ENCODE measurements around the gene GRIK5.

GRIK5 gene

DNA sequence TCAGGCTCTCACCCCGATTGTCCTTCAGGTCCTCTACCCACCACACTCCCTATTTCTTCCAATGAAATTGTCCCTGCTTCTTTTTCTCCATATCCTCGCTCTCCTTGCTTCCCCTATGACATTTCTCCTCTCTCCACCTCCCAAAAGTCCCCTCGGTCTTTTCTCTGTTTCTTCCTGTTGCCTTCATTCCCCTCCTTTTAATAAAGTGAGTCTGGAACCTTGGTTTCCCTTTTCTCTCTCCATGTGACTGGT is 5.3 kb upstream of the GRIK5 start:
- DNase-seq: no peak

DNA sequence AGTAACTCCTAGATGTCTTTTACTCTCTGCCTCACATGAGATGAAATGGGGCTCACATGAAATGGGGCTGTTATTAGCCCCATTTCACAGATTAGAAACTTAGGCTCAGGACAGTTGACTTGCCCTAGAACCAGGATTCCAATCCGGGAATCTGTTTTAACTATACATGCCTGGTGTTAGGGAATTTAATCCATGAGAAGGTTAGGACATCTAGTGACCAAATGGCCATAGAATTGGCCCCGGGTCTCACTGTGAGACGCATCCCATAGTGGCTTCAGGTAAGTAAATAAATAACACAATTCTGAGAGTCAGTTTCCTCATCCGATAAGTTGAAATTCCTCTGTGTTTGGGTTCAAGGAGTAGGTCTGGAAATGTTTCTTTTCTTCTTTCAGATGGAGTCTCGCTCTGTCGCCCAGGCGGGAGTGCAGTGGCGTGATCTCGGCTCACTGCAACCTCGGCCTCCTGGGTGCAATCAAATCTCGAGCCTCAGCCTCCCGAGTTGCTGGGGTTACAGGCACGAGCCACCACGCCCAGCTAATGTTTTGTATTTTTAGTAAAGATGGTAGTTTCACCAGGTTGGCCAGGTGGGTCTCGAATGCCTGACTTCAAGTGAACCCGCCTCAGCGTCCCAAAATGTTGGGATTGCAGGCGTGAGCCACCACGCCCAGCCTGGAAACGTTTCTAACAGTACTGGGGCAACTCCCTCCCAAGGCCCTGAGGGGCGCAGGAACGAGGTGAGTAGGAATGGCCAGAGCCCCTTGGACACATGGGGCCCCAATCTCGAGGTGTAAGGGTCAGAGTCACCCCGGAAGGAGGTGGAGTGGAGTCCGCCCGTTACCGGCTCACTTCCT is 4.7 kb upstream of the GRIK5 start:
- DNase-seq: no peak

DNA sequence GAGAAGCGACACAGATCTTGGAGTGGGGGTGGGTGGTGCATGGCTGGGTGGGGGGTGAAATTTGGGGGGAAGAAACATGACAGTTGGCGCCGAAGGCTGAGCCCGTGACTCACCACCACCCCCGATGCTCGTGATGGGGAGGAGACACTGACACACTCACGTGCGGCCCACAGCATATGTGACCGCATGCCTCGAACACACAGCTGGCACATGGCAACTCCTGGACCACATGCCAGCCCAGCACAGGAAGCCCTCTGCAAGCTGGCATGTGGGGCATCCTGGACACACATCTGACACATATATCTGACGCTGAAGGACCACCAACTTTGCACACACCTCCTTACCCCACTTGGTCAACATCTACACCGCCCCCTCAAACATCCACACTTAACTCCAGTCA is 1.2 kb upstream of the GRIK5 start:
- DNase-seq: no peak

DNA sequence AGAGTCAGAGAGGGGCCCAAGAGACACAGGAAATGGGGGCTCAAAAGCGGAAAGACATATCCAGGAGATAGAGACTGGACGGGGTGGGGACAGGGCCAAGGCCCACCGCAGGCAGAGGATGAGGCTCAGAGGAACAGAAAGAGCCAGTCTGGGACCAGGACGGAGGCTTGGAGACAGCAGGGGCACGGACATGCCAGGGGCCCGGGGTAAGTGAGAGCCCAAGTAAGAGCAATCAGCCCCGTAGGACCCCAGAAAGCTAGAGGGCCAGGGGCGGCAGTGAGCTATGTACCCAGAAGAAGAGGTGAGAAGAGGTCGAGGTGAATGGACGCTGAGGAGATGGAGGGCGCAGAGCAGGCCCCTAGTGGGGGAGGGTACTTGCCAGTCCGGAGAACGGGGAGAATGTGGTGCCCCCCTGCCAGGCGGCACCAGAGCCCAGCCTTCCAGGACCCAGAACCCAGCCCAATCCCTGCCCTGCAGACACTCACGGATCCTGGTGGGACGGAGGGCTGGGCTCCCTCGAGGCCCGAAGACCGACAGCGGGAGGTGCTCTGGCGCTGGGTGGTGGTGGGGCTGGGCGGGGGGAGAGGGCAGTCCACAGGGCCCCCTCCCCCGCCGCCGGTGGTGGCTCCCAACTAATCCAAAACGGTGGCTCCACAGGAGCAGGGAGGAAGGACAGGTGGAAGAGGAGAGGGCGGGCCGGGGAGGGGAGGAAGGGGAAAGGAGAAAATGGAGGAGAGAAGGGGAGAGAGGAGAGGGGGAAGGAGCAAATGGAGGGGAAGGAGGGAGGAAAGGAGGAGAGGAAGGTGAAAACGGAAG is 1.0 kb downstream of the GRIK5 start:
- no peak for DNase-seq

DNA sequence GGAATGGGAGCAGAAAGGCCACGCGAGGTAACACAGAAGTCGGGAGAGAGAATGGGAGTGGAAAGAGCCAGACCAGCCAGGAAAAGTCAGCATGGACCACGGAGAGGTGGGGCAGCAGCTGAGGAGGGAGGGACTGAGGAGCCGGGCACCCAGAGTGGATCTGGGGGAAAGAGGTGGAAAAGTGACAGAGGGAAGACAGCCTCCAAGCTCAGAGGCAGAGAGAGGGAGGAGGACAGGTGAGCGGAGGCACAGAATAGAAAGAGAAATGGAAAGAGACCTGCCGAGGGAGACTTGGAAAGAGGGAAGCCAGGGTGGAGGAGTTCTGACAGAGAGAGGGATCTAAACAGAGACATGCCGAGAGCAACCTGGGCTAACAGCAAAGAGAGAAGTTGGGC is 1.6 kb downstream of the GRIK5 start:
- no peak for DNase-seq

DNA sequence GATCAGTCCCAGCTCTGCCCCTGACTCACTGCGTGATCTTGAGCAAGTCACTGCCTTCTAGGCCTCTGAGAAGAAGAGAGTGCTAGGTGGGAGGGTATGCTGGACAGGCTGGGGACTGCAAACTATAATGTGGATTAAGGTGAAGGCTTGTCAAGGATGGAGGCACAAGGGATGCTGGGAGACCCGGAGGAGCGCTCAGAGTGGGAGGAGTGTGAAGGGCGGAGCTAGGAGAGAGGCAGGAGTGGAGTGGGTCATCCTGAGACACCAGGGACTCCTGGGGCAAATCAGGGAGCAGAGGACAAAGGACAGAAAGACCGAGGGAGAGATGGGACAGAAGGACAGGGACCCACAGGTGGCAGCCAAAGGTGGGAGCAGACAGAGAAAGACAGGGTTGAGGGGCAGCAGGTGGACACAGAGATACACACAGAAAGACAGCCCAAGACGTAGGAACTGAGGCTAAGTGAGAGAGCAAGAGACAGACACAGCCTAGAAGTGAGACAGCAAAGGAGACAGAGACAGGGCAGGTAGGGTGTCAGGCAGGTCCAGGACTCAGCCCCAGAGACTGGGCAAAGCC is 2.6 kb downstream of the GRIK5 start:
- DNase-seq: no peak

DNA sequence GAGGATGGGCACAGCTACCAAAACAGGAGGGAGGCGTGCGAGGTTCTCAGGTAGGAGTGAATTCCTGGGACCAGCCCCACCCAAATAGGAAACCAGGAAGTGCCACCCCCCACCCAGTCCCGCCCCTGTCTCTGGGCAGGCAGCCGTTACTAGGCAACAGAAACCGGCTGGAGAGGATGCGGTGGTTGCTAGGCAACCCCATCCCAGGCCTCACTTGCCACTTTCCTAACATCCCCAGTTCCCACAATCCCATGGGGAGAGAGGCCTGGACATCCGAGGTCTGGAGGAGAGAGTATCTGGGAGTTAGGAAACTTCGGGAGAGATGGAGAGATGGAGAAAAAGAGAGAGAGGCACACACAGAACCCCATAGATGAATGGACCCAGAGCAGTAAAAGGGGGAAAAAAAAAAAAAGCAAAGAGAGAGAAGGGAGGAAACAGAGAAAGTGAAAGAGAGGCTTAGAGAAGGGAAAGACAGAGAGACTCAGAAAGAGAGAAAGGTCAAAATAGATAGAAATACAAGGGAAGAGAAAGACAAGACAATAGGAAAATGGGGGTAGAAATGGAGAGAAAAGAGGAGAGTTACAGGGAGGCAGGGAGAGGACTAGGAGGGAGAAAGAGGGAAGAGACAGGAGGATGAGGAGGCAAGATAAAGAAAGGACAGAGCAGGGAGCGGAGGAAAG is 3.8 kb downstream of the GRIK5 start:
- no peak for DNase-seq

DNA sequence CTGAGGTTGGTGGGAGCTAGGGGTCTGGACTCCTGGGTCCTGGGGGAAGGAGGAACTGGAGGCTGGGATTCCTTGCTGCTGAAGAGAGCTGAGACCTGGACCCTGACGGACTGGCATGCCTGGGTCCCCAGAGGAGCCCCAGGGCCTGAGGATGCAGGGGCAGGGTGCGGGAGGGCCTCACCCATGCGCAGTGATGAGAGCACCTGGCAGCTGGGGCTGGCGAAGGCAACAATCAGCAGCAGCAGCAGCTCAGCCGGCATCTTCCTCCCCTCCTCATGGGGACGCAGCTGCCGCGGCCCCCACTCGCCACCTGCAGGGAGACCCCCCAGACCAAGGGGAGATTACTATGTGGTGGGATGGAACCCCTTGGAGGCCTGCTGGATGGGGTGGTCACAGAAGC is 4.5 kb downstream of the GRIK5 start:
- no peak for DNase-seq

DNA sequence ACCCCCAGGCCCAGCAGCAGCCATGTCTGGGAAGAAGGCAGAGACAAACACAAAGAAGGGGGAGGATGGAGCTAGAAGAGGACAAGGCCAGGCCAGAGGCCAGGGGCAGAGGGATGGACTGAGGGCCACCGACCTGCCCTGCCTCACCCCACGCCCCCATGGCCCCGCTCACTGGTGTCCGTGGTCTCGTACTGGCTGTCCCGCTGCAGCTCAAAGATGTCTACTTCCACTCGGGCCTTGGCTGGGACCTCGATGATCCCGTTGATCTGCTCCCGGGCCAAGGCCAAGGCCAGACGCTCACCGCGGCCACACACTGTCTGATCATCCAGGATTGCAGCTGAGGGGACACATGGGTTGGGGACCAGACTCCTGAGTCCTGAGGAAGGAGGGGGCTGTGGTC is 5.0 kb downstream of the GRIK5 start:
- no peak for DNase-seq

DNA sequence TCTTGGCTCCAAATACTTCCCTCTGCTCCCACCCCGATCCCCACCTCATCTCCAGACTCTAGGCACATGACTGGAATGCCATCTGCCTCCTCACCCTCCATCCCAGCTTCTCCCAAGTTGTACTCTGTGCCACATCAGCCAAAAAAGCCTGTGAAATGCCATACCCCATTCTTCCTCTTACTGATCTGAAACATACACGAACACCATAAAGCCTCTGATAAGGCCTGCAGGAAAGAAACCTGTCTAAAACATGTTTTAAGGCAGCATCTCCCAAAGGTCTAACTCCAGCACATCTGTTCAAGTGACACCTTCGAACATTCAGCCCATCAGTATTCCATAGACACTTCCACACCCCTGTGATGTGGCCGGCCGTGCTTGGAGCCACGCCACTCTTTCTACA is 5.6 kb downstream of the GRIK5 start:
- no peak for DNase-seq

DNA sequence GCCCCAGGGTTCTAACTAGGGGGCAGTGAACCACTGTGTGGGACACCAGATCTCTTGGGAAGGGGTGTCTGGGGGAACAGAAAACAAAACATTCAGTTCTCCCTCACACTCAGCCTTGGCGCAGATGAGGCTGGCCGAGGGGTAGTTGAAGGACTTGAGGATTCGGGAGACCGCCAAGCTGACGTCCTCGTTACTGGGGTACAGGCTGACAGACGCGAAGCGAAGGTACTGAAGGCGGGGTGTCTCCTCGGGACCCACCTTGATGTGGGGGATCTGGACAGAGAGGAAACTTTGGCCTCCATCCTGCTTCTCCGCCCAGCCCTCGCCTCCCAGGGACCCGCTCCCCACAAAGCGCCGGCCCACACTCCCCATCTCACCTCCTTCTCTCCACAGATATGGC is 7.6 kb downstream of the GRIK5 start:
- no peak for DNase-seq

DNA sequence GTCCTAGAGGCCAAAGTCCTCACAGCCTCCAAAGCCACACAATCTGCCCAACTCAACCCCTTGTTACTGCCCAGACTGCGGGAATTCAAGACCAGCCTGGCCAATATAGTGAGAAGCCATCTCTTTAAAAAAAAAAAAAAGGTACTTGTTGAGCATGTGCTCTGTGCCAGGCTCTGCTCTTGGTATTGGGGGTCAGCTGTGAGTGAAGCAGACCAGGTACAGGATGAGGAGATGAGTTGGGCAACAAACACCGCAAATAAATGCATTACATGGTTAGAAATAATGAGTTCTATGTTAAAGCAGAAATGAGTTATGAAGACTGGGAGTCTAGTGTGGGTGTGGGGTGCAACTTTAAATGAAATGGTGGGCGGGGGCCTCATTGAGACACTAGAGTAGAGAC is 9.9 kb downstream of the GRIK5 start:
- DNase-seq: no peak

DNA sequence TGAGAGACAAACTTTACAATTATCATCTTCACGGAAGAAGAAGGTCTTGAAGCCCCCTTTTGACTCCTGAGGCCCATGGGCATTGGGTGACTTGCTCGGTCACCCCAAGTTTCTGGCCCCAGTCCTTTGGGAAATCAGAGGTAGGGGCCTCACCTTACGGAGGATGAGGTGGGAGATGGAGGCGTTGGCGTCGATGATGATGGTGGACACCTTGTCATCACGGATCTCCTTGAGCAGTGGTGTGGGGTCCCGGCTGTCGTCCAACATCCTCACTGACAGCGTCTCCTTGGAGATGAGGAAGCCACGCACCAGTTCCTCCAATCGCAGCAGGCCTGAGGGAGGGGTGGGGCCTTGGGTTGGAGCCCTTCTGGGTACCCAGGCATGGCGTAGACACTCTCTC is 10.8 kb downstream of the GRIK5 start:
- DNase-seq: no peak

DNA sequence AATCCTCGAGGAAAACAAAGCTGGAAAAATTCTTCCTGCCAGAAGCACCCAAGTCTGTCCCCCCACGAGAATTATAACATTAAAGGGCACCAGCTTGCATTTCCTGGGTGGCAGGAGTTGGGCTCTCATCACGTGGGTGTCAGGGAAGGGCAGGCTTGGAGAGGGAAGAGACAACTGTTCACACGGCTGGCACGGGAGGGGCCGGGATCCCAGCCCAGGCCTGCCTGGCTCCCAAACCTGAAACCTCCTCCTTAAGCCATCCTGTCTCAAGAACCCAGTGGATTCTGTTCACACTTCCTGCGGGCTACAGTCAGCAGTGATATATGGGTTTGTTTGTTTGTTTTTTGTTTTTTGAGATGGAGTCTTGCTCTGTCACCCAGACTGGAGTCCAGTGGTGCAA is 12.2 kb downstream of the GRIK5 start:
- DNase-seq: no peak

DNA sequence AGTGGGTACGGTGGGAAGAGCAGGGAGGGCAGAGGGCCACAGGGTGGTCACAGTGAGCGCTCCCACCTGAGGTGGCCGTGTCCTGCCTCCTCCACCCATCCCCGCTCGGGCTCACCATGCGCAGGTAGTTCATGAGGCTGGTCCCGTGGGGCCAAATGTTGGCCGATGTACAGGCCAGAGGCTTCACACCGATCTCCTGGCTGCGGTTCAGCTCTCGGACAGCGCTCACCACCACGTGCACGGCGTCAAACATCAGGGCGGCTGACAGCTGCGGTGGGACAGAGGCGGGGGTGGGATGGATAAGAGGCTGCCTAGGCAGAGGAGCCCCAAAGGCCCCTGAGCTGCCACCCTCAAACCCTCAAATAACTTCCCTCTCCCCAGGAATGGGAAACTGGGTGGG is 15.8 kb downstream of the GRIK5 start:
- no peak for DNase-seq

DNA sequence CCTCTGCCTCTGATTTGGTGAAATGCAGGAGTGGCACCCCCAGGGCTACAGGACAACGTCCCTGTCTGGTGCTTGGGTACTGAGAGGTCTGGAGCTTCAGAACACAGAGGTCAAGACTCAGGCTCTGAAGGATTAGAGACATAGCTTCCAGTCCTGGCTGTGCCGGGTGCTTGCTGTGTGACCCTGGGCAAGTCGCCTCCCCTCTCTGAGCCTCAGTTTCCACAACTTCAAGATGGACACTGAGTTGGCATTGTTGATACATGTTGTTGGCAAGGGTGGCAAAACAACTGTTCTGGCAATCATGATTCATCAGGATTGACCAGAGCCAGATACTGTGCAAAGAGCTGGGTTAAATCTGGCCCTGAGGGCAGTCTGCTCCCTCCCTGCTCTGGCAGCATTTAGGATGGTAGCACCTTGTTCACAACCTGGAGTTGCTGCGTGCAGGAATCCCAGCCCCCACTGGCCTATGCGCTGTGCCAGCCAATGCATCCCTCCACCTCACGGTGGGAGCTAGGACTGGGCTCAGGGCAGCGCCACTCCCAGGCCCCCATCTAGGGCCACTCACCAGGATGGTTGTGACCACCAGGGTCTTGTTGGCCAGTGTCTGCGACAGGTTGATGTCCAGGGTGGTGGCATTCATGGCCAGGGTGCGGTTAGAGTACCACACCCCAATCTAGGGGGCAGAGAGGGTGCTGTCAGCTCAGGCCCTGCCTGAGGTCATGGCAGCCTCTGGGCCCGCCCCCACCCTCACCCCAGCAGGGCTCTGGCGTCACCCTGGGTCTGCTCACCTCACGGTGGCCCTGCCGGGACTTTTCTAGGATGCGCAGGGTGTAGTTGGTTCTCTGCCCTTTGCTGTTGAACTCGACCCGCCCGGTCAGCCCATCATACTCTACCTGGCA is 16.7 kb downstream of the GRIK5 start:
- DNase-seq: no peak

DNA sequence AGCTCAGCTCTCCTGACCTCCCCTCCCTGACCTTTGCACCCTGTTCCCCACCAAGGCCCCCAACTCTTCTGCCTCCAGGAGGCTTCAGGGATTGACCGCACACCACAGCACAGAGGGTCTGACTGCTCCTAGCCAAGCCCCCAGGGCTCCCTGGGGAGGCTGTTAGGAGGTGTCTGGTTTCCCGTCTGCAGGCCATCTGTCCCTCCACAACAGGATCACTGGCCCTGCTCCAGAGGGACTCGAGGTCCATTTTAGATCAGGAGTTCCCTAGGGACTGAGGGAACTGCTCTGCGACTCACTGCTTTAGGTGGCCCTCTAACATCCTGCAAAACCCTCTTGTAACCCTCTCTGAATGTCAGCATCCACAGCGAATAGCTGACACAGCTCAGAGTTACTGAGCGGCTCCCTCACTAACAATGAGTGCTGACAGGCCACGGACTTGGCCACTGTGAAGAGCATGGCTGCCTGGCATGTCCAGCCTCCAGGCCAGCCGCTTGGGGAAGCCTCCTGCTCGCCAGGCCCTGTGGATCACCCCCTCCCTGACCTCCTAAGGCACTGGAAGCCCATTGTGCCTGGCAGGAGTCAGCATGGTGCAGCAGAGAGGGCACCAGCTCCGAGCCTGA is 17.7 kb downstream of the GRIK5 start:
- no peak for DNase-seq

DNA sequence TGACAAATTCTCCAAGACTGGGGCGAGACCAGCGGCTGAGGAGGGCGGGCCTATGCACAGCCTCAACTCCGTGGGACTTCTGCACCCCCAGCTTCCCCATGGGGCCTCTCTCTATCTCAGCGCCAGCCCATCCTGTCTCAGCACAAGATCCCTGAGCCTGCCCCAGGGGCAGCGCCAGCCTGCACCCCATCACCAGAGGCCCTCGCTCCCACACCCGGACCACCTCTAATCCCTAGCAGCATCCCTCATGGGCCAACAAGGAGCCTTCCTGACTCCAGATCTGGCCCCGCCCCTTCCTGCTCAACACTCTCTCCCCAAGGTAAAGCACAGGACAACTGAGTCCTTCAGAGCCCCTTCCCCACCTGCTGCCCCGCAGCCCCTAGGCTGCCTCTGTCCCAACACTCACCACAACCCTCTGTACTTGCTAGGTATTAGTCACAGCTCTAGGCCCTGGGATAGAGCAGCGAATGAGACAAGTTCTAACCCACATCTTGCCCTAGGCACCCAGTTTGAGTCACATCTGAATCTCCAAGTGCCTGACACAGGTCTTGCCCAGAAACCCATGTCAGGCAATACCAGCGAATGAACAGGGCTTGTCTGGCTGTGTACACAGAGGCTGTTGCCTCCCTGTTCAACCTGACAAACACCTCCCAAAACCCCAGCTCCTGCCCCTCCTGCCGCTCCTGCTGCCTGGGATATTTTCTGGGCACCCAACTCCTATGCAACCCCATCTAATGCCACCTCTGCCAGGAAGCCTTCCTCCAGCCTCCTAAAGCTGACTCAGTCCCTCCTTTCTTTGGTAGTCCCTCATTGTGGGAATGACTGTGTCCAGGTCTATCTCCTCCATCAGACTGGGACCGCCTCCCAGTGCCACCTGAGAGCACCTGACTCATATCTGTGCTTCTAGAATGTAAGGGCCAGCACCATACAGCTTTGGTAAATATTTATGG is 18.6 kb downstream of the GRIK5 start:
- no peak for DNase-seq

DNA sequence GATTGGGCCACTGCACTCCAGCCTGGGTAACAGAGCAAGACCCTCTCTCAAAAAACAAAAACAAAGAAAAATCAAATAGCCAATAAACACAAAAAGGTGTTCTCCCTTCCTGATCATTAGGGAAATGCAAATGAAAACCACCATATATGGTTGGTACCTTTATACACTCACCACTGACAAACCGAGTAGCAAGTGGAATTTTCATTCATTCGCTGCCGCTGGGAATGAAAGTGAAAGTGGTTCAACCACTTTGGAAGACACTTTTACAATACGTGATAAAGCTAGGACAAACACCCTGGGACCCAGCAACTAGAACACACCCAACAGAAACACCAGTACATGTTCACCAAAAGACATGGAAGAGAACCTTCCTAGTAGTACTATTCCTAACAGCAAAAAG is 21.0 kb downstream of the GRIK5 start:
- peak; percentile 26 for DNase-seq

DNA sequence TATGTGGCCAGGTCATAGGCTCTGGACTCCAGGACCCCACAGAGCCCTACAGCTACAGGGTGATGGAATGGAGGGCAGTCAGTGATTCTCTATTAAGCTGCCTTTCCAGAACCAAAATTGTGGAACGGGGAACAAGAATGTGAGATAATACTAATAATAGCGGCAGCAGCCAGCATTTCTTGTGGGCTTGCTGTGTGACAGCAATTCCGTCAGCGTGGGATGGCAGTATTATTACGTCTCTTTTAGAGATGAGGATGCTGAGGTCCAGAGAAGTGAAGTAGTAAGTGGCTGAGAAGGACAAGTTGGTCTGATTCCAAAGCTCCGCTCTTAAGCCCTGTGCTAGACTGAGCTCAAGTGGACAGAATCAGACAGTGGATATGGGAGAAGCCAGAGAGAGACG is 24.4 kb downstream of the GRIK5 start:
- DNase-seq: no peak
